KMS-11 (cell line): ENCODE results near the gene MAP4K4.

ENCODE experiments used
- H2AFZ ChIP-seq: fragments of 200-600 bp; sonication (generic); 2 replicates; pipeline ENCODE4 v1.6.1; 2016; ENCODE audit warnings: antibody characterized with exemption, mixed run types, low read depth
- H3K27ac ChIP-seq: fragments of 200-600 bp; sonication (generic); 2 replicates; pipeline ENCODE4 v1.6.1; 2016; ENCODE audit warnings: mild to moderate bottlenecking, mixed run types
- H3K27me3 ChIP-seq: fragments of 200-600 bp; sonication (generic); 2 replicates; pipeline ENCODE4 v1.6.1; 2017; ENCODE audit warnings: mild to moderate bottlenecking, low read depth, mixed run types, moderate library complexity; ENCODE audit not compliant: insufficient read depth
- H3K36me3 ChIP-seq: fragments of 200-600 bp; sonication (generic); 2 replicates; pipeline ENCODE4 v1.6.1; 2017; ENCODE audit warnings: mild to moderate bottlenecking, mixed run types; ENCODE audit not compliant: insufficient read depth
- H3K4me1 ChIP-seq: fragments of 200-600 bp; sonication (generic); 2 replicates; pipeline ENCODE4 v1.6.1; 2016; ENCODE audit warnings: mild to moderate bottlenecking, low read depth, mixed run types; ENCODE audit not compliant: poor library complexity, severe bottlenecking
- H3K4me2 ChIP-seq: fragments of 200-600 bp; sonication (generic); 2 replicates; pipeline ENCODE4 v1.7.0; 2016; ENCODE audit warnings: mild to moderate bottlenecking, mixed run types
- H3K4me3 ChIP-seq: fragments of 200-600 bp; sonication (generic); IDR thresholded peaks from 2 replicates; pipeline ENCODE4 v1.6.1; 2017; ENCODE audit warnings: low read depth, low read length, mixed read lengths; ENCODE audit not compliant: insufficient read depth
- H3K79me2 ChIP-seq: fragments of 200-600 bp; sonication (generic); 2 replicates; pipeline ENCODE4 v1.6.1; 2016; ENCODE audit warnings: low read depth, mixed run types; ENCODE audit not compliant: insufficient read depth
- H3K9ac ChIP-seq: fragments of 200-600 bp; sonication (generic); 2 replicates; pipeline ENCODE4 v1.6.1; 2016; ENCODE audit warnings: mild to moderate bottlenecking, mixed run types
- H4K20me1 ChIP-seq: fragments of 200-600 bp; sonication (generic); 2 replicates; pipeline ENCODE4 v1.6.1; 2016; ENCODE audit warnings: mild to moderate bottlenecking, mixed run types; ENCODE audit not compliant: insufficient read depth
- TF ChIP-seq, protein P1 (sequence below): fragments of 200-600 bp; sonication (generic); conservative IDR thresholded peaks from 2 replicates; pipeline ENCODE4 v1.6.1; 2017; ENCODE audit warnings: low read depth, mild to moderate bottlenecking, antibody characterized with exemption, low read length, moderate library complexity, mixed read lengths

Gene MAP4K4

DNA sequence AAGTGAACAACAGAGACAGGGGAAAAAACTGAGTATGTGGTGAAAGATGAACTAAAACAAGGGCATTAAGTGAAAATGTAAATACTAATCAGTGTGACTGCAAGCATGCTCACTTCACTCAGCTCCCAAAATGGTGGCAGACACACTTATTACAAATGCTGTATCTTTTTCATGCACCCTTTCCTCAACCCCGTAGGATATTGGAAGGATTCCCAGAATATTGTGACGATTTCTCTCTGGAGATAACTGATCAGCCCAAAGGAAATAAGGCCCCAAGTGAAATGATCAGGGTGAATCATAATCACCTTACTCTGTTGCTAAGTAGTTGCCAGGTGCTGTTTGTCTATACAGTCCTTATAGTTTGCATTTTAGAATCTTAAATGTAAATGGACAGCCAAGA is 155.3 kb downstream of the MAP4K4 start:
- H3K27me3 ChIP-seq = no peaks in the 10 kb centered on the region
- no peaks in the 10 kb centered on the region for H3K4me1 ChIP-seq
- TF ChIP-seq, protein P1, sequence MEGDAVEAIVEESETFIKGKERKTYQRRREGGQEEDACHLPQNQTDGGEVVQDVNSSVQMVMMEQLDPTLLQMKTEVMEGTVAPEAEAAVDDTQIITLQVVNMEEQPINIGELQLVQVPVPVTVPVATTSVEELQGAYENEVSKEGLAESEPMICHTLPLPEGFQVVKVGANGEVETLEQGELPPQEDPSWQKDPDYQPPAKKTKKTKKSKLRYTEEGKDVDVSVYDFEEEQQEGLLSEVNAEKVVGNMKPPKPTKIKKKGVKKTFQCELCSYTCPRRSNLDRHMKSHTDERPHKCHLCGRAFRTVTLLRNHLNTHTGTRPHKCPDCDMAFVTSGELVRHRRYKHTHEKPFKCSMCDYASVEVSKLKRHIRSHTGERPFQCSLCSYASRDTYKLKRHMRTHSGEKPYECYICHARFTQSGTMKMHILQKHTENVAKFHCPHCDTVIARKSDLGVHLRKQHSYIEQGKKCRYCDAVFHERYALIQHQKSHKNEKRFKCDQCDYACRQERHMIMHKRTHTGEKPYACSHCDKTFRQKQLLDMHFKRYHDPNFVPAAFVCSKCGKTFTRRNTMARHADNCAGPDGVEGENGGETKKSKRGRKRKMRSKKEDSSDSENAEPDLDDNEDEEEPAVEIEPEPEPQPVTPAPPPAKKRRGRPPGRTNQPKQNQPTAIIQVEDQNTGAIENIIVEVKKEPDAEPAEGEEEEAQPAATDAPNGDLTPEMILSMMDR = no peak
- H3K4me3 ChIP-seq = no peak overlapping the region
- no peak overlapping the region for H3K9ac ChIP-seq
- H3K27ac ChIP-seq = no peak overlapping the region
- no peak overlapping the region for H3K4me2 ChIP-seq
- no peak overlapping the region for H2AFZ ChIP-seq
- no peaks in the 10 kb centered on the region for H3K79me2 ChIP-seq
- no peaks in the 10 kb centered on the region for H4K20me1 ChIP-seq
- no peaks in the 10 kb centered on the region for H3K36me3 ChIP-seq

DNA sequence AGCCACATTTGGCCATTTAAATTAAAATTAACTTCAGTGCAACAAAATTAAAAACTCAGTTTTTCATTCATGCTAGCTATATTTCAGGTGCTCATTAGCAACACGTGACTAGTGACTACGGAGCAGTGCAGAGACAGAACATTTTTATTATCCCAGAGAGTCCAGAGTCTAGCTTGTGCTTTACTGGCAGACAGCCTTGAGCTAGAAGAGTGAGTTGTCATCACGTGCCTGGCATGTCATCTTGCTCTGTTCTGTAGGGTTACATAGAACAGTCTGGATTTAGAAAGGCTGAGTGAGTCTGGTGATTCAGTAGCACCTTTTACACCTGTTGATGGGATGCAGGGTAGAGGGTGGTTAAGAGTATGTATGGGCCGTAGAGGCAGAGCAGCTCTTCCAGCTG is 157.4 kb downstream of the MAP4K4 start:
- Histone ChIP-seq H3K4me2 (no peak overlapping the region), H3K36me3 (no peaks in the 10 kb centered on the region), H3K27me3 (no peaks in the 10 kb centered on the region), H3K27ac (no peak overlapping the region), H4K20me1 (no peaks in the 10 kb centered on the region), H3K4me3 (no peak overlapping the region), H3K79me2 (no peaks in the 10 kb centered on the region), H3K9ac (no peak overlapping the region), H3K4me1 (no peaks in the 10 kb centered on the region), H2AFZ (no peak overlapping the region)
- TF ChIP-seq, protein P1 = no peak

DNA sequence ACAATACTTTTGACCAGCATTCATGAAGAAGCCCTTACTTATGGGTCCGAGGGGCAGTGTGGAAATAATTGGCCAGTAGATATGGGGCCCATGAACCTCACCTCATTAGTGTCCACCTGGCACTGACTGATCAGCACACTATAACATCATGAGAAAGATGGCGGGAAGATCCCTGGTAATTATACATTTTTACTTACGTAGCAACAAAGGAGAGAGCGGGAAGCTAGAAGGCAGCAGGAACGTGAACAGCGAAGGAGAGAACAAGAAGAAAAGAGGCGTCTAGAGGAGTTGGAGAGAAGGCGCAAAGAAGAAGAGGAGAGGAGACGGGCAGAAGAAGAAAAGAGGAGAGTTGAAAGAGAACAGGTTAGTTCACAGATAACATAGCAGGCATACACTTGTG is 158.3 kb downstream of the MAP4K4 start:
- no peak overlapping the region for H3K4me2 ChIP-seq
- no peak overlapping the region for H3K4me3 ChIP-seq
- no peaks in the 10 kb centered on the region for H3K79me2 ChIP-seq
- TF ChIP-seq, protein P1 = no peak
- no peak overlapping the region for H2AFZ ChIP-seq
- H3K4me1 ChIP-seq = no peaks in the 10 kb centered on the region
- no peak overlapping the region for H3K9ac ChIP-seq
- no peak overlapping the region for H3K27ac ChIP-seq
- no peaks in the 10 kb centered on the region for H3K36me3 ChIP-seq
- no peaks in the 10 kb centered on the region for H4K20me1 ChIP-seq
- H3K27me3 ChIP-seq = no peaks in the 10 kb centered on the region

DNA sequence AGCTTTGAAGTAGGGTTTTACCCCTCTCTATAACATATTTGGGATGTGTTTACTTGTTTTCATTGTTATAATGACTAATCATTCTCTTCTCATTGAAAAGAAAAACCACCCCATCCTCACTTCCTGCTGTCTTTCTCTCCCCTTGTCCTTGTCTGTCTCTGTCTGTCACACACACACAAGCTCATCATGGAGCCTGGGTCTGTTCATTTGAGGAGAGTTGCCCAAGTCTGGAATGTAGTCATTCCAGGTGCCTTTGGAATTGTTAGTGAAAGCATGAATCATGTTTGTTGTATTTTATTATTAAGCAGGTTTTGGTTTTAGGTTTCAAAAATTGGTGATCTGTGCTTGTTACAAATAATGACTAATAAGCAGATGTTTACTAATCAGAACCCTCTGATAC is 160.7 kb downstream of the MAP4K4 start:
- H3K79me2 ChIP-seq = no peaks in the 10 kb centered on the region
- no peak overlapping the region for H2AFZ ChIP-seq
- H3K4me3 ChIP-seq = no peak overlapping the region
- H3K27me3 ChIP-seq = no peaks in the 10 kb centered on the region
- H3K4me2 ChIP-seq = no peak overlapping the region
- no peaks in the 10 kb centered on the region for H3K36me3 ChIP-seq
- no peak overlapping the region for H3K9ac ChIP-seq
- TF ChIP-seq, protein P1 = no peak
- H3K27ac ChIP-seq = no peak overlapping the region
- no peaks in the 10 kb centered on the region for H4K20me1 ChIP-seq
- H3K4me1 ChIP-seq = no peaks in the 10 kb centered on the region

DNA sequence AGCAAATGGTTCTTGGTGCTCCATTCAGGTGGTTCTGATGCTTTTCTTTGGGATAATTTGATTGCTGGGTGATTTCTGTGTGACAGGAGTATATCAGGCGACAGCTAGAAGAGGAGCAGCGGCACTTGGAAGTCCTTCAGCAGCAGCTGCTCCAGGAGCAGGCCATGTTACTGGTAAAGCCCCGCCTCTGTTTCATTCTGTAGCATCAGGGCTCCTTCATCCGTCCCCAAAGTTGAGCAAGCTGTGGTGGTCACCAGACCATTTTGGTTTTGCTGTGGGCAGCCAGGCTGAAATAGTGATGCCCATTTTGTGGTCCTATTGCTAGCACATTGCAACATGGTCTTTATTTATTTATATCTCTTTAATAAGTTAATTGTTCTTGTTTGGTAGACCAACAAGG is 161.4 kb downstream of the MAP4K4 start:
- Histone ChIP-seq H3K4me1 (no peaks in the 10 kb centered on the region), H3K36me3 (no peaks in the 10 kb centered on the region), H3K4me2 (no peak overlapping the region), H2AFZ (no peak overlapping the region), H3K4me3 (no peak overlapping the region), H3K79me2 (no peaks in the 10 kb centered on the region), H3K27me3 (no peaks in the 10 kb centered on the region), H3K9ac (no peak overlapping the region), H3K27ac (no peak overlapping the region), H4K20me1 (no peaks in the 10 kb centered on the region)
- TF ChIP-seq, protein P1 = no peak
